ENCODE results near the gene EMC6. TPM values are rescaled to one million over a fixed set of nuclear protein-coding genes. Genes with fewer than 3 reads are reported as not detected.
"Not testable (repeated sequence)": the region's sequence is repeated elsewhere in the genome, so short reads cannot be mapped to it uniquely, and the experiment has no call there.

The EMC6 gene
- total RNA-seq, 1 experiment from 2014 or later = 26.6 TPM

DNA sequence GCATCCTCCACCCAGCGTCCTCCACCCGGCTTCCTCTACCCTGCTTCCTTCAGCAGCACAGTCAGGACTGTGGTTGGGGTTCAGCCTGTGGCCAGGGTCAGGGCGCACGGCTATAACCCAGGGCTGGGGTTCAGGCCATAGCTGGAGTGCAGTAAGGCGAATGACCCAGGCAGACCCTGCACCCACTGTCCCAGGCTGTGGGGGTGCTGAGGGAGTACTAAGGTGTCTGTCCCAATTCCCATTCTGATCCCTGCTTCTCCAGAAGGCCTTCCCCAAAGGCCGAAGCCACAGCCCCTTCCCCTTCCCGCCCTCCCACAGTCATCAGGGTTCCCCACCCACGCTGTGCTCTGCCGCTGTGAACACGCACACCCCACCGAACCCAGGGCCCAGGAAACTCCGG is 12.4 kb downstream of the EMC6 start:
- no peak for DNase-seq (ENCODE audit: low spot score)

DNA sequence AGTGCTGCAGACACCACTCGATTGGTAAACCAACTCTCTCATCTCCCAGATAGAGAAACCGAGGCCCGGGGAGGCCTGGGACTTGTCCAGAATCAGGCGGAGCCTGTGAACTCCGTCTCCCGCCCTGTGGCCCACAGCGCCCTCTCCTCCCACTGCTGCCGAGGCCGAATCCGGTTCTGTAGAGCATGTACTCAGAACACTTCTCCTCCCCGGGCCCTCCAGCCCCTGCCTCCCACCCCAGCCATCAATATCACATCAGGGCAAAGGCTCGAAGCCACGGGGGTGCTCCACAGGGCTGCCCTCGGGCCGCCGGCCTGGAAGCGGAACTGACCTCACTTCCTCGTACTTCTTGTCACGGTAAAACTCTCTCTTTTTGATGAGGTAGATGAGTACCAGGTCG is 13.0 kb downstream of the EMC6 start:
- DNase-seq (ENCODE audit: low spot score) = no peak

DNA sequence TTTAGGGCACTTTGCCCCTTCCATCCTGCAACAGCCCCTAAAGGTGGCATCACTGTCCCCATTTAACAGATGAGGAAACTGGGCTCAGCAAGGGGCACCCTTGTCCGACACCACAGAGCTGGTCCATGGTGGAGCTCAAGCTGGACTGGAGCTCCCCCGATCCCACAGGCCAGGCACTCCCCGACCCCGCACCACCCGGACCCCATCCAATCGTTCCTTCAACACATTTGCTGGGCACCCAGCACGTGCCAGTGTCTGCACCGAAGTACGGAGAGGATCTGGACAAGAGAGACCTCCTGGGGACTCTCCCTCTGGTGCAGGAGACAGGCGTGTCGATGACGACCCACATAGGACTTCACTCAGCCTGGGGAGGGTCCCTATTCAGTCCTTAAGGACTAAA is 13.4 kb downstream of the EMC6 start:
- DNase-seq (ENCODE audit: low spot score) = no peak

DNA sequence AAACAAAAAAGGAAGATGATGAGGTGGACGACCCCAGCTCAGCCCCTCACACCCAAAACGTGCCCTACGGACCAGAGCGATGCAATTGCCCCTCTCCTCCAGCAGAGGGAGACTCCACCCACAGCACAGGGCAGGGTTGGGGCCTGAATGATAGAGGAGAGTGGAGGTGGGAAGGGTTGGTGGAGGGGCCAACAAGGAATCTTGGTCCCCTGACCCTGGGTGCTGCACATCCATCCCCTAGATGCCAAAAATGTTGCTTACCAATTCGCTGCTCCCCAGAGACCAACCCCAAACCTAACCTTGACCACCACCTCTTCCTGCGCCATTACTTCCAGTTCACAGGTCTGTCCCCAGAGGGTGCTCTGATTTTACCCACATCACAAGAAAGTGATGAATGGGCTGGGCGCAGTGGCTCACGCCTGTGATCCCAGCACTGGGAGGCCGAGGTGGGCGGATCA is 14.5 kb downstream of the EMC6 start:
- no peak for DNase-seq (ENCODE audit: low spot score)

DNA sequence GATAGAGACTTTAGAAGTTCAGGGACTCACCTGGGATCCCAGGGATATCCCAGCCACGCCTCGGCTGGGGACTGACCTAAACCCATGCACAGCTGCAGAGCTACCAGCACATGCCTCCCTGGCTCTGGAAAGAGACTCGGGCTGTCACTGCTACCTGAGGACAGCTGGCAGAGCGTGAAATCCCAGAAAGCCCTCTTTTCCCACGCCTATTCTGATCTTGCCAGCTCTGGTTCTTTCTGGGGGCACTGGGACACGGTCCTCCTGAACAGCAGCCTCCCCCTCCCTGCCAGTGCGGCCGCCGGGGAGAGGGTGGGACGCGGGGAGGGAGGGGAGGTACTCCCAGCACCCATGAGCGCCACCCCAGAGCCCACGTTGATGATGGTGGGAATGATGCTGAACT is 16.6 kb downstream of the EMC6 start:
- no peak for DNase-seq (ENCODE audit: low spot score)

DNA sequence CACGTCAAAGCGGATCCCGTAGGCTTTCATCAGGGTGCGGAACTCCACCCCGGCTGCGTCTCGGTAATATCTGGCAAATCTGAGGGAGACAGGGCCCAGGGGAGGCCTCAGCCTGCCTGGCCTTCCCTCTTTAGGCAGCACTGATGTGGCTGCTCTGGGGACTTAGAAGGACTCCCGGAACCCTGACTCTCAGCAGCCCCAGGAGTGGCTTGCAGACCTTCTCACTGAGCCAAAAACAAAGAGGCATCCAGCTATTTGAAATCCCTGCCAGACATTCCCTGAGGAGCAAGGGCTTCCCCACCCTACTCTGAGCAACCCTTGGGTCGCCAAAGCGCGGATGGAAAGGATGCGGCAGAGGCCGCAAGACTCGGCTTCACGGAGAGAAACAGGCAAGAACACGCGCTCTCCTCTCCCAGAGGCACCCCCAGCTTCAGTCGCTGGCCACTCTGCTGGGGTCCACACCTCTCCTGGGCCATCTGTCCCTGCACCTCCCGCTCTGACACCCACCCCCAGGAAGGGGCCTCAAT is 19.5 kb downstream of the EMC6 start:
- no peak for DNase-seq (ENCODE audit: low spot score)

DNA sequence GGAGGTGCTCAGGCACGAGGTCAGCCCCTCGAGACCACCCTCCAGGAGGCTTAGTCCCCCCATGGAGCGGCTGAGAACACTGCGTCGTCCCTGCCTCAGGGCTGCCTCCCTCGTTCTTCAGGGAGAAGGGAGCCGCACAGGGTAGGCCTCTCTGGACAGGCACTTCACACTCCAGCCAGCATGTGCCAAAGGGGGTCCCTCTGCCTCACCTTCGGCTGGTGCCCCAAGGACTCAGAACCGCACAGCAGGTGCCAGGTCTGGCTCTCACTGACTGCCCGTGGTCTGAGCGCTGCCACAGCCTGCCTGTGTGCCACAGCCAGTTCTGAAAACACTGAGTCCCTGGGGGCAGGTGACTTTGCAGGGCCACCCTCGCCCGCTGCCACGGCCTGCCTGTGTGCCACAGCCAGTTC is 20.2 kb downstream of the EMC6 start:
- DNase-seq (ENCODE audit: low spot score) = no peak

DNA sequence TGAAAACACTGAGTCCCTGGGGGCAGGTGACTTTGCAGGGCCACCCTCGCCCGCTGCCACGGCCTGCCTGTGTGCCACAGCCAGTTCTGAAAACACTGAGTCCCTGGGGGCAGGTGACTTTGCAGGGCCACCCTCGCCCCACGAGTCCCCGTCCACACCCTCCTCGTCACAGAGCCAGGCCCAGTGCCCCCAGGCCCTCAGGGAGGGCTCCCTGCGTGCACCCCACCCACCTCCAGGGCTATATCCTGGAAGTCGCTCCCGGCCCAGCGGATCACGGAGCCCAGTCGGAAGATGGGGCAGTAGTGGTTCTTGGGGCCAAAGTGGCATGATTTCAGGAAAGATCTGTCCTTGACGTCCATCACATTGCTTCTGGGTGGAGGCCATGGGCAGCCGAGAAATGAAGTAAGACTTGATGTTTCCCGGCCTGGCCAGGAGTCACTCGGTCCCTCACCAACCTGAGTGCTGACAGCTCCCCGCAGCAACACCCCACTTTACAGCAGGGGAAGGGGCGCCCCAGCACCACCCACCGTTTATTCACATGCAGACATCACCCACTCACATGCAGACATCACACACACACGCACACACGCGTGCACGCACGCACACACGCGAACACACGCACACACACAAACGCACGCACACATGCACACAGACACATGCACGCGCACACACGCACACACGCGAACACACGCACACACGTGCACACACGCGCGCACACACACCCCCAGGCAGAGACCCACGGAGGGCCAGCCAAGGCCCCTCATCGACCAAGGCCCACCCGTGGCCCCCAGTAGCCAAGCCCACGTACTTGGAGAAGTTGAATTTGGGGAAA is 20.9 kb downstream of the EMC6 start:
- DNase-seq (ENCODE audit: low spot score) = no peak

DNA sequence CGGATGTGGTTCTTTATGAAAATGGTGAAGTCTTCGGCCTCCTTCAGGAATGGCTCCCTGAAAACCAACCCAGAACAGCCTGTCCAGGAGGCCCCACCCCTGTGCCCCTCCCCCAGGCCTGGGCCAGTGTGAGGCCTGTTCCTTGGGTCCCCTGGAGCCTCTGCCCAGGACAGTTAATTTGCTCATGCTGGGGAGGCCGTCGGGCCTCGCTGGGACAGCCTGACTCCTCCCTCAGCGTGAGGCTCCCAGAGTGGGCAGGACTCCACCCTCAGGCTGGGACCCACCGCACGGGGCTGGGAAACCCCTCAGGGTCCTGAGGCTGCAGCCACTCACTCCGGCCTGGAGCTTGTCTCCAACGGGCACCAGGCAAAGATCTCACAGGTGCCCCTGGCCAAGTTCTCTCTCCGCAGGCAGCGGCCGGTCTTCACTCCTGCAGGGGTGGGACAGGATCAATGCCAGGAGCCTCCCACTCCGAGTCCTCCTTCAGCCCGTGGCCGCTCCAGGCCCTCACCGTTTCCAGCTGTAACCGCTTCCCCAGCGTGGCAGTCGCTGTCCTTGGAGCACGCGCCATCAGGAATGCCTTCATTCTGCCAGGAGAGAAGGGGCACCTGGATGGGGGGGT is 21.6 kb downstream of the EMC6 start:
- no peak for DNase-seq (ENCODE audit: low spot score)

DNA sequence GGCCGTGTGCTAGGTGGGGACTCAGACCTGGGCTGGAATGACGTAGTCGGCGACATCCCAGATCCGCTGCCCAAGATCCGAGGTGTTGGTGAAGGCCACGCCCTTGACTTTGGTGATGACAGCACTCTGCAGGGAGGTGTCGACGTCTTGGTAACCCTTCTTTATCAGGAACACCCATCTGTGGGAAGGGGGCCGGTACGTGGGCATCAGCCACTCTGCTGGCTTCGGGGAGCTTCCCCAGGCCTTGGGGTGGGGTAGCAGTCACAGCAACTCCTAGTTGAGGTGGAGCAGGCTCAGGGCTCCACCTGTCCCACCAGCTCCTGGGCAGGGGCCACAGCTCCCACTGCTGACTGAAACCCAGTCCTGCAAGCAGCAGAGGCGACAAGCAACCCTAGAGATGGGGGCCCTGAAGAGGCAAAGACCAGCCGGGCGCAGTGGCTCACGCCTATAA is 23.0 kb downstream of the EMC6 start:
- DNase-seq (ENCODE audit: low spot score) = no peak

DNA sequence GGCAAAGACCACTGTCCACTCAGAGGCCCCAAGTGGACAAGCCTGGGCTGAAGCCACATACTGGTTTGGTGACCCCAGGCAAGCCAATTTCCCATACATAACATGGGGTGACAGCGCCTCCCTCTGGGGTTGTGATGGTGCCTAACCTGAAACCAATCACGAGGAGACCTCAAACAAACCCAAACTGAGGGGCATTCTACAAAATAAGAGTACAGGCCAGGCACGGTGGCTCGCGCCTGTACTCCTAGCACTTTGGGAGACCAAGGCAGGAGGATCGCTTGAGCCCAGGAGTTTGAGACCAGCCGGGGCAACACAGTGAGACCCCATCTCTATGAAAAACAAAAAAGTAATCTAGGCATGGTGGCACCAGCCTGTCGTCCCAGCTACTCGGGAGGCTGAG is 23.7 kb downstream of the EMC6 start:
- DNase-seq (ENCODE audit: low spot score) = no peak

DNA sequence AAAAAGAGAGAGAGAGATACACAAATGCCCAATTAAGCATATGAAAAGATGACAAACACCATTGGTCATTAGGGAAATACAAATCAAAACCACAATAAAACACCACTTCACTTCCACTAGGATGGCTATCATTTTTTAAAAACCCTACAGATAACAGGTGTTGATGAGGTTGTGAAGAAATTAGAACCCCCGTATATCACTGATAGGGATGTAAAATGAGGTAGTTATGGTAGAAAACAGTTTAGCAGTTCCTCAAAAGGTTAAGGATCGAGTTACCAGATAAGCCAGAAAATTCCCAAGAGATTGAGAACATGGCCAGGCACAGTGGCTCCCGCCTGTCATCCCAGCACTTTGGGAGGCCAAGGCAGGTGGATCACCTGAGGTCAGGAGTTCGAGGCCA is 24.5 kb downstream of the EMC6 start:
- DNase-seq (ENCODE audit: low spot score) = no peak

DNA sequence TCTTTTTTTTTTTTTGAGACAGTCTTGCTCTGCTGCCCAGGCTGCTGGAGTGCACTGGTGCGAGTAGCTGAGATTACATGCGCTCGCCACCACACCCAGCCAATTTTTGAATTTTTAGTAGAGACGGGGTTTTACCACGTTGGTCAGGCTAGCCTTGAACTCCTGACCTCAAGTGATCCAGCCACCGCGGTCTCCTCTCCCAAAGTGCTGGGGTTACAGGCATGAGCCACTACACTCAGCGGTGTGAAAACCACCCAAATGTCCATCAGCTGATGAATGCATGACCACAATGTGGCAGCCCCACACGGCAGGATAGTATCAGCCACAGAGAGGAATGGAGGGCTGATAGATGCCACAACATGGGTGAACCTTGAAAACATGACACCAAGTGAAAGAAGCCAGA is 25.2 kb downstream of the EMC6 start:
- DNase-seq (ENCODE audit: low spot score) = no peak

DNA sequence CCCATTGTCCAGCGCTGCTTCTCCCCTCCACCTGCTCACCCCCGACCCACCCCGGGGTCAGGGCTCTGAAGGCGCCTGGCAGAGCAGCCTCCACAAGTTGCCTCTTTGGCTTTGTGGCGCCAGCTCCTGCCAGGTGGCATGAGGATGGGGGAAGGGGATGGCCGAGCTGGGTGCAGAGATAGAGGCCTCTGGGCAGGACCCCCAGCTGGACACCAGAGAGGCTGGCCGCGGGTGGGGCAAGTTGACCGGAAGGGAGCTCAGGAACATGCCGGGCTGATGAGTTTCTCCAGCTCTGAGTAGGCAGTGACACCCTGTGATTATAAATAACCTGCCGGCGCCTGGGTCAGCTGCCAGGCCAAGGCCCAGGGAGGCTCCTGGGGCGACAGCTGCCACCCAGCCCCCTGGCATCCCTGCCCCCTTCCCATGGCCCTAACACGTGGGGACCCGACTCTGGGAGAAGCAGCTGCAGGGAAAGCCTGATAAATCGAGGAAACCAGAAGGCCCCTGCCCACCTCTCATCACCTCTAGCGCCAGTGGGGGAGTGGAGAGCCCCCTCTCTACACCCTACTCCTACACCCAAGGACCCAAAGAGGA is 26.6 kb downstream of the EMC6 start:
- DNase-seq (ENCODE audit: low spot score) = no peak

DNA sequence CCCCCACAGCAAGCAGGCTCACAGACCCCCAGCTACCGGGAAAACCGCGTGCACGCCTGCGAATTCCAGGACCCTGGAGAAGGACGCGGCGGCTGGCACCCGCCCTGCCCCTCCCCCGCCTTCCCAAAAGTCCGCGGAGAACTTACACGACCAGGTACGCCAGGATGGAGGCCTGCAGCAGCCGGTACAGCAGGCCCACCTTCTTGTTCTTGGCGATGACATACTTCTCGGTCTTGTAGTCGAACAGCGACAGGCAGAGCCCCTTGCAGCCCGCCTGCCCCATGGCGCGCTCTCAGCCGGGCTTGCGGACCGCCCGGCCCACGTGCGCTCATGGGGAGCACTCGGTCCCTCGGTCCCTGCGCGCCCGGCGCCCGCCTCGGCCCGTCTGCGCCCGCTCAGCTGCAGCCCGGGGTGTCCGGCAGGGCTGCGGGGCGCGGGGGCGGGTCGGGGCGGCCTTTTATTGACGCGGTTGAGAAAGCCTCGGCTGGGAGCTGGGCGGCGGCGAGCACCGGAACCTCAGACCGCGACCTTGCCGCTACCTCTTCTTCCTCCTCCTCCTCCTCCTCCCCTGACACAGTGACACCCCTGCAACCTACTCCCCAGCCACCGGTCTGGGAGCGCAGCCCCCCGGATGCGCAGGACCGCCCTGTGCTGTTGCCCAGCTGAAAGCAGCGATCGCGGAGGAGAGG is 27.3 kb downstream of the EMC6 start, which contains the start of gene P2RX5:
Gene P2RX5, minus strand, starts transcription at position 433 of the 689 bp plus-strand sequence. Its CDS starts 150 bp downstream, at position 283.
- DNase-seq (ENCODE audit: low spot score) = no peak

DNA sequence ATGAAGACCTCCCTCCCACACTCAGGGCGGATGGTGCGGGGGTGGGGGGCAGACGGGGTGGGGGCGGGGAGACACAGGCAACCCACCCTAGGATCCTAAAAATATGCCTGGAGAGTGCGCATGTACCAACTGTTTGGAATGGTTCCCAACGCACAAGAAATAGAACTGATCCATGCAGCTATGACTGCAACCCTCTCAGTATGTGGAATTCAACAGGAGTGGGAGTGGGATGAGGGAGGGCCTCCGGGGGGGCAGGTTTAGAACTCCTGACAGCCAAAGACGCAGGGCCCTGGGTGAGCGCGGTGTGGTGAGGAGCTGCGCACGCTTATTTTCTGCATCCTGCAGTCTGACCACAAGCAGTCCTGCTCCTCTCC is 28.5 kb downstream of the EMC6 start:
- no peak for DNase-seq (ENCODE audit: low spot score)

DNA sequence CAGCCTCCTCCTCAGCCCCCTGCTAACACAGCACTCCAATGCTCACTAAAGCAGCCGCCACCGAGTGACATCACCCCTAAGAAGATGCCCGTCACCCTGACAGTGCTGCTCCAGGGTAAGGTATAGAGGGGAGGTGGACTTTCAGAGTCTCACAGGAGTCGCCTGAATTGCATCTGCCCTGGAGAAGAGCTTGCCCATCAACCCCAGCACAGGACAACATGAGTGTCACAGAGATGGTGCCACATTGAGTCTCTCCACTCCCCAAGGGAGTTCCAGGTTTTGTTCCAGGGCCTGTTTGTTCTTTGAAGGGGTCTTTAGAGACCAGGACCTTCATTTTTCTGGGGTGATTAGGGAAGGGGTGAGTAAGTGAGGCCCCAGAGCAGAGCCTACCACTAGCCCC is 29.5 kb downstream of the EMC6 start:
- no peak for DNase-seq (ENCODE audit: low spot score)

DNA sequence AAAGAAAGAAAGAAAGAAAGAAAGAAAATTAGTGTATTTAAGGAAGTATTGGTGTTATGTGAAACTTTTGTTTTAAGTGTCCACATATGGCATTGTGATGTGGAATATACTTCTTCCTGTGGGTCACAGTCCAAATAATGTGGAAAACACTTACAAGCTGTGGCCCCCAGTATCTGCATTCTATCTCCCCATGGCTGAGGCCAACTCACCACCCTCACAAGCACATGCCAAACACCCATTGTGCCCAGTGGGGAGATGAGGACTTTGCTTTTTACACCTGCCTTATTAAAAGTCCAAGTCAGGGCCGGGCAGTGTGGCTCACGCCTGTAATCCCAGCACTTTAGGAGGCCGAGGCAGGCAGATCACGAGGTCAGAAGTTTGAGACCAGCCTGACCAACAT is 31.3 kb downstream of the EMC6 start:
- DNase-seq (ENCODE audit: low spot score) = no peak

DNA sequence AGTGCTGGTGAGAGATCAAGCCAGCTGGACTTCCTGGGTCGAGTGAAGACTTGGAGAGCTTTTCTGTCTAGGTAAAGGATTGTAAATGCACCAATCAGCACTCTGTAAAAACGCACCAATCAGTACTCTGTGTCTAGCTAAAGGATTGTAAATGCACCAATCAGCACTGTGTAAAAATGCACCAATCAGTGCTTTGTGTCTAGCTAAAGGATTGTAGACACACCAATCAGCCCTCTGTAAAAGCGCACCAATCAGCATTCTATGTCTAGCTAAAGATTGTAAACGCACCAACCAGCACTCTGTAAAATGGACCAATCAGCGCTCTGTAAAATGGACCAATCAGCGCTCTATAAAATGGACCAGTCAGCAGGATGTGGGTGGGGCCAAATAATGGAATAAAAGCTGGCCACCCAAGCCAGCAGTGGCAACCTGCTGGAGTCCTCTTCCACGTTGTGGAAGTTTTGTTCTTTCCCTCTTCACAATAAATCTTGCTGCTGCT is 33.5 kb downstream of the EMC6 start:
- not testable (repeated sequence) for DNase-seq (ENCODE audit: low spot score)

DNA sequence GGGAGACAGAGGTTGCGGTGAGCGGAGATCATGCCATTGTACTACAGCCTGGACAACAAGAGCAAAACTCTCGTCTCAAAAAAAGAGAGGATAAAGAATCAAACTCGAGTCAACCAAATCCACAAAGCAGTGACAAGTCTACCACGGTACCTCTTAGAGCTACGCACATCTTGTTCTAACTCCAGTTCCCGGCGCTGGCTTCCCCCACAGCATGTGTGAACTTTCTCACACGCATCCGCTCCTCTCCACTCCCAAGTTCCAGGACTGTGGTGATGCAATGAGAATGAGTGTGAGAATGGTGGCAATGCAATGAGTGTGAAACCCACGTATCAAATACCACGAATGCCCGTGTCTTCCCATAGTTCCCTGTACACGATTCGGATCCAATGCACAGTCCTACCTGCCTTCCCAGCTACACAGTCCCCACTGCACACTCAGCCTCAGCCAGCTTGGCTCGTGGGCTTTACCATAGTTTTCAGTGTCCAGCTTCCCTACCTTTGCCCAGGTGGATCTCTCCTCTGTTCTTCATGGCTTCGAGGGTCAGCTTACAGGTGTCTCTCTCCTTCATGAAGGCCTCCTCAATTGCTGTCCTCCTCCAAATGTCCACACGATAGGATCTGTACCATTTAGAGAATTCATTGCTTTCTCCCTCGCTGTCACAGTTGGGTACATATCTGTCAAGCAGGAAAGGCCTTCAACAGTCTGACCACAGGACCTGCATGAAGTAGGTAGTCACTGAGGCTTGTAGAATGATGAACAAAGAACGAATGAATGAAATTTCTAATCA is 36.5 kb downstream of the EMC6 start:
- no peak for DNase-seq (ENCODE audit: low spot score)

DNA sequence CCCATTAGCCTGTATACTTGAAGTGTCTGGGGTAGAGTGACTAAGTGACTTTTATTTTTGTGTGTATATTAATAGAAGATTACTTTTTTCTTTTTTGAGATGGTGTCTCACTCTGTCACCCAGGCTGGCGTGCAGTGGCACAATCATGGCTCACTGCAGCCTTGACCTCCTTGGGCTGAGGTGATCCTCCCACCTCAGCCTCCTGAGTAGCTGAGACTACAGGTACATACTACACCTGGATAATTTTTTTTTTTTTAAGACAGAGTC is 37.0 kb downstream of the EMC6 start:
- not testable (repeated sequence) for DNase-seq (ENCODE audit: low spot score)

Measured in H4 (cell line).